ENCODE data around the gene IRAK2.
"Not testable (repeated sequence)": the region's sequence is repeated elsewhere in the genome, so short reads cannot be mapped to it uniquely, and the experiment has no call there.

IRAK2 gene

GRCh38 chr3:10173926-10174435 lies 9.3 kb downstream of the IRAK2 start:
- Histone ChIP-seq H3K27me3 (replicated peaks; ENCODE audit: control insufficient read depth, insufficient read depth, low read length) (no peaks in the 10 kb centered on the region), H3K4me3 (replicated peaks; ENCODE audit: low read depth, low read length) (no peak overlapping the region), H3K36me3 (ENCODE audit: control insufficient read depth, insufficient read depth, low read length) (0 out of 2 replicates have a peak, but pooled peaks cover 1% of the 10 kb centered on the region)
- DNase-seq (ENCODE audit: extremely low read depth, insufficient read length) = no peak
- no peak for TF ChIP-seq CTCF (IDR thresholded peaks at IDR 0.05; ENCODE audit: insufficient read depth, low read length, poor library complexity, severe bottlenecking)

- DNase-seq (ENCODE audit: extremely low read depth, insufficient read length); H3K4me3 ChIP-seq (replicated peaks; ENCODE audit: low read depth, low read length); H3K27me3 ChIP-seq (replicated peaks; ENCODE audit: control insufficient read depth, insufficient read depth, low read length); H3K36me3 ChIP-seq (ENCODE audit: control insufficient read depth, insufficient read depth, low read length): not testable (repeated sequence)
These were observed 10.6 kb downstream of the IRAK2 start for GRCh38 chr3:10175334-10175733.

GRCh38 chr3:10176150-10176549 lies 11.4 kb downstream of the IRAK2 start:
- H3K4me3 ChIP-seq (replicated peaks; ENCODE audit: low read depth, low read length); H3K36me3 ChIP-seq (ENCODE audit: control insufficient read depth, insufficient read depth, low read length); H3K27me3 ChIP-seq (replicated peaks; ENCODE audit: control insufficient read depth, insufficient read depth, low read length); DNase-seq (ENCODE audit: extremely low read depth, insufficient read length): not testable (repeated sequence)

- TF ChIP-seq CTCF (IDR thresholded peaks at IDR 0.05; ENCODE audit: insufficient read depth, low read length, poor library complexity, severe bottlenecking) = no peak
- no peak overlapping the region for H3K4me3 ChIP-seq (replicated peaks; ENCODE audit: low read depth, low read length)
- no peaks in the 10 kb centered on the region for H3K27me3 ChIP-seq (replicated peaks; ENCODE audit: control insufficient read depth, insufficient read depth, low read length)
- no peak for DNase-seq (ENCODE audit: extremely low read depth, insufficient read length)
- H3K36me3 ChIP-seq (ENCODE audit: control insufficient read depth, insufficient read depth, low read length) = peaks cover 3% of the 10 kb centered on the region
These were observed 13.0 kb downstream of the IRAK2 start for GRCh38 chr3:10177737-10178136.

GRCh38 chr3:10178892-10179291 lies 14.2 kb downstream of the IRAK2 start:
- no peak overlapping the region for H3K4me3 ChIP-seq (replicated peaks; ENCODE audit: low read depth, low read length)
- H3K36me3 ChIP-seq (ENCODE audit: control insufficient read depth, insufficient read depth, low read length) = peaks cover 3% of the 10 kb centered on the region
- no peak for TF ChIP-seq CTCF (IDR thresholded peaks at IDR 0.05; ENCODE audit: insufficient read depth, low read length, poor library complexity, severe bottlenecking)
- no peaks in the 10 kb centered on the region for H3K27me3 ChIP-seq (replicated peaks; ENCODE audit: control insufficient read depth, insufficient read depth, low read length)
- no peak for DNase-seq (ENCODE audit: extremely low read depth, insufficient read length)

GRCh38 chr3:10180289-10180688 lies 15.6 kb downstream of the IRAK2 start:
- no peaks in the 10 kb centered on the region for H3K27me3 ChIP-seq (replicated peaks; ENCODE audit: control insufficient read depth, insufficient read depth, low read length)
- H3K4me3 ChIP-seq (replicated peaks; ENCODE audit: low read depth, low read length) = no peak overlapping the region
- peaks cover 3% of the 10 kb centered on the region for H3K36me3 ChIP-seq (ENCODE audit: control insufficient read depth, insufficient read depth, low read length)
- DNase-seq (ENCODE audit: extremely low read depth, insufficient read length) = no peak
- TF ChIP-seq CTCF (IDR thresholded peaks at IDR 0.05; ENCODE audit: insufficient read depth, low read length, poor library complexity, severe bottlenecking) = no peak

- TF ChIP-seq CTCF (IDR thresholded peaks at IDR 0.05; ENCODE audit: insufficient read depth, low read length, poor library complexity, severe bottlenecking) = no peak
- no peaks in the 10 kb centered on the region for H3K27me3 ChIP-seq (replicated peaks; ENCODE audit: control insufficient read depth, insufficient read depth, low read length)
- H3K4me3 ChIP-seq (replicated peaks; ENCODE audit: low read depth, low read length) = no peak overlapping the region
- H3K36me3 ChIP-seq (ENCODE audit: control insufficient read depth, insufficient read depth, low read length) = peaks cover 3% of the 10 kb centered on the region
- no peak for DNase-seq (ENCODE audit: extremely low read depth, insufficient read length)
These were observed 16.1 kb downstream of the IRAK2 start for GRCh38 chr3:10180738-10181295.
